Measurements from ENCODE around the gene WDR59.
A peak's percentile ranks its signal among the peaks of the same experiment; 100 is the strongest.

Gene WDR59, protein sequence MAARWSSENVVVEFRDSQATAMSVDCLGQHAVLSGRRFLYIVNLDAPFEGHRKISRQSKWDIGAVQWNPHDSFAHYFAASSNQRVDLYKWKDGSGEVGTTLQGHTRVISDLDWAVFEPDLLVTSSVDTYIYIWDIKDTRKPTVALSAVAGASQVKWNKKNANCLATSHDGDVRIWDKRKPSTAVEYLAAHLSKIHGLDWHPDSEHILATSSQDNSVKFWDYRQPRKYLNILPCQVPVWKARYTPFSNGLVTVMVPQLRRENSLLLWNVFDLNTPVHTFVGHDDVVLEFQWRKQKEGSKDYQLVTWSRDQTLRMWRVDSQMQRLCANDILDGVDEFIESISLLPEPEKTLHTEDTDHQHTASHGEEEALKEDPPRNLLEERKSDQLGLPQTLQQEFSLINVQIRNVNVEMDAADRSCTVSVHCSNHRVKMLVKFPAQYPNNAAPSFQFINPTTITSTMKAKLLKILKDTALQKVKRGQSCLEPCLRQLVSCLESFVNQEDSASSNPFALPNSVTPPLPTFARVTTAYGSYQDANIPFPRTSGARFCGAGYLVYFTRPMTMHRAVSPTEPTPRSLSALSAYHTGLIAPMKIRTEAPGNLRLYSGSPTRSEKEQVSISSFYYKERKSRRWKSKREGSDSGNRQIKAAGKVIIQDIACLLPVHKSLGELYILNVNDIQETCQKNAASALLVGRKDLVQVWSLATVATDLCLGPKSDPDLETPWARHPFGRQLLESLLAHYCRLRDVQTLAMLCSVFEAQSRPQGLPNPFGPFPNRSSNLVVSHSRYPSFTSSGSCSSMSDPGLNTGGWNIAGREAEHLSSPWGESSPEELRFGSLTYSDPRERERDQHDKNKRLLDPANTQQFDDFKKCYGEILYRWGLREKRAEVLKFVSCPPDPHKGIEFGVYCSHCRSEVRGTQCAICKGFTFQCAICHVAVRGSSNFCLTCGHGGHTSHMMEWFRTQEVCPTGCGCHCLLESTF

DNA sequence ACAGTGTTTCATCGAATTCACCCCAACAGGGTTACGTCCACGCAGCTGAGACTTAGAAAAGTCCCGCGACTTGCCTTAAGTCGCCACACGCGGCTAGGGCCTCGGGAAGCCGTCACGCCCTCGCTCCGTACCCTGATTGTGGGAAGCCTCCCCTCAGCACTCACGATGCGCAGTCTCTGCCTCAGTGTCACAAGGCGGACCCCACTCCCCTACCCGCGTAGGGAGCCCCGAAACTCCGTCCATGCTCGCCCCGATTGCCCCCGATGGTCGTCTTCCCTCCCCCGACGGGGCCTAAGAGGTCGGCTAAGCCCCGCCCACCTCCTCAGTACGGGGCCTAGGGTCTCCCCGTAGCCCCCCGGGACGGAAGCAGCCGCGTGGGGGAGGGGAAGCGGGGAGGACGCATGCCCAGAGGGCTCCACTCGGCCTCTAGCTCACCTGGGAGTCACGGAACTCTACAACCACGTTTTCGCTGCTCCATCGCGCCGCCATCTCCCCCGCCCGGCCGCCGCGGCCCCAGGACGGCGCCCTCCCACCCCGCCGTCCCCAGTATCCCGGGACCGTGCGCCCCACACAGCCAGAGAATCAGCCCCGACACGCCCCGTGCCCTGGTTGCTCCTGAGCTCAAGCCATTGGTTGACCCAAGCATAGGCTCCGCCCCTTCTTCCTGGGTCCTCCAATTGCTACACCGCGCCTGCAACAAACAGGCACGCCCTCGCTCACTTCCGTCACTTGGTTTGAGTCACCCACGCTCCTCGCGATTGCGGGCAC, at the start of gene WDR59:
Gene WDR59, minus strand, starts transcription at position 595 of the 768 bp plus-strand sequence. Its CDS starts 106 bp downstream, at position 489.
- Histone ChIP-seq H3K9me3 (ENCODE audit: control insufficient read depth, insufficient read depth, low read depth, low read length) (no peaks in the 10 kb centered on the region), H3K4me1 (ENCODE audit: control insufficient read depth, insufficient read depth, low read length) (0 out of 2 replicates have a peak, but pooled peaks cover 3% of the 10 kb centered on the region), H3K27ac (ENCODE audit: extremely low read depth, low read depth, low read length) (peak within 1 kb of the TSS; percentile 6; the same call in 1 of the 2 replicates), H3K36me3 (ENCODE audit: control insufficient read depth in 2 of 2, insufficient read depth in 1 of 2, low read length in 2 of 2) (no peaks in the 10 kb centered on the region; a peak in 1 of 3 replicates), H3K4me3 (ENCODE audit: low read depth, low read length) (peak within 1 kb of the TSS; percentile 98)
- POLR2A ChIA-PET: interaction anchor here (0.6 to 1.6 kb wide), 24 partner anchors 9 to 744 kb away, joined by 3 to 10 read pairs (median 4); partner anchors contain the start of genes ADAT1, KARS1, RFWD3 and TERF2IP
- CTCF ChIA-PET: interaction anchor here (0.6 to 2.3 kb wide), 3 partner anchors 13 to 127 kb away, joined by 3 to 15 read pairs (median 14); partner anchors contain the start of gene ZNRF1
- no peak for TF ChIP-seq ZNF621 (tag by site-specific recombination; IDR thresholded peaks at IDR 0.05)
- no peak for TF ChIP-seq ZFP3 (tag by site-specific recombination; IDR thresholded peaks at IDR 0.05; ENCODE audit: low read depth)
- peak; percentile 90 for TF ChIP-seq ZFHX2 (tag by site-specific recombination; conservative IDR thresholded peaks at IDR 0.05)
- TF ChIP-seq KLF8 (tag by site-specific recombination; IDR thresholded peaks at IDR 0.05): peak; percentile 79; the same call in 1 of the 2 replicates
- TF ChIP-seq ZNF76 (tag by site-specific recombination; IDR thresholded peaks at IDR 0.05; ENCODE audit: borderline replicate concordance, low read depth): no peak
- TF ChIP-seq ZBTB20 (tag by site-specific recombination; IDR thresholded peaks at IDR 0.05): peak; percentile 92
- no peak for TF ChIP-seq ZEB2 (tag by site-specific recombination; IDR thresholded peaks at IDR 0.05)
- no peak for TF ChIP-seq ZNF274 (IDR thresholded peaks at IDR 0.05; ENCODE audit: low read length)
- TF ChIP-seq ZNF274 (tag by site-specific recombination; IDR thresholded peaks at IDR 0.05; ENCODE audit: borderline replicate concordance): no peak
- no peak for TF ChIP-seq ZNF571 (tag by site-specific recombination; IDR thresholded peaks at IDR 0.05)
- TF ChIP-seq KLF16 (tag by site-specific recombination; IDR thresholded peaks at IDR 0.05): peak; percentile 83
- 0 out of 2 replicates have a peak, but pooled peaks have one; percentile 49 for TF ChIP-seq ZIC2 (tag by site-specific recombination; IDR thresholded peaks at IDR 0.05)
- TF ChIP-seq SCRT2 (tag by site-specific recombination; IDR thresholded peaks at IDR 0.05): peak; percentile 93
- TF ChIP-seq ZBTB8A (tag by site-specific recombination; IDR thresholded peaks at IDR 0.05): peak; percentile 93
- no peak for TF ChIP-seq ZNF837 (tag by site-specific recombination; IDR thresholded peaks at IDR 0.05)
- TF ChIP-seq GLIS1 (tag by site-specific recombination; IDR thresholded peaks at IDR 0.05): peak; percentile 65
- TF ChIP-seq ZNF48 (tag by site-specific recombination; IDR thresholded peaks at IDR 0.05): no peak
- TF ChIP-seq YY2 (tag by site-specific recombination; IDR thresholded peaks at IDR 0.05): peak; percentile 62
- TF ChIP-seq, protein P1, sequence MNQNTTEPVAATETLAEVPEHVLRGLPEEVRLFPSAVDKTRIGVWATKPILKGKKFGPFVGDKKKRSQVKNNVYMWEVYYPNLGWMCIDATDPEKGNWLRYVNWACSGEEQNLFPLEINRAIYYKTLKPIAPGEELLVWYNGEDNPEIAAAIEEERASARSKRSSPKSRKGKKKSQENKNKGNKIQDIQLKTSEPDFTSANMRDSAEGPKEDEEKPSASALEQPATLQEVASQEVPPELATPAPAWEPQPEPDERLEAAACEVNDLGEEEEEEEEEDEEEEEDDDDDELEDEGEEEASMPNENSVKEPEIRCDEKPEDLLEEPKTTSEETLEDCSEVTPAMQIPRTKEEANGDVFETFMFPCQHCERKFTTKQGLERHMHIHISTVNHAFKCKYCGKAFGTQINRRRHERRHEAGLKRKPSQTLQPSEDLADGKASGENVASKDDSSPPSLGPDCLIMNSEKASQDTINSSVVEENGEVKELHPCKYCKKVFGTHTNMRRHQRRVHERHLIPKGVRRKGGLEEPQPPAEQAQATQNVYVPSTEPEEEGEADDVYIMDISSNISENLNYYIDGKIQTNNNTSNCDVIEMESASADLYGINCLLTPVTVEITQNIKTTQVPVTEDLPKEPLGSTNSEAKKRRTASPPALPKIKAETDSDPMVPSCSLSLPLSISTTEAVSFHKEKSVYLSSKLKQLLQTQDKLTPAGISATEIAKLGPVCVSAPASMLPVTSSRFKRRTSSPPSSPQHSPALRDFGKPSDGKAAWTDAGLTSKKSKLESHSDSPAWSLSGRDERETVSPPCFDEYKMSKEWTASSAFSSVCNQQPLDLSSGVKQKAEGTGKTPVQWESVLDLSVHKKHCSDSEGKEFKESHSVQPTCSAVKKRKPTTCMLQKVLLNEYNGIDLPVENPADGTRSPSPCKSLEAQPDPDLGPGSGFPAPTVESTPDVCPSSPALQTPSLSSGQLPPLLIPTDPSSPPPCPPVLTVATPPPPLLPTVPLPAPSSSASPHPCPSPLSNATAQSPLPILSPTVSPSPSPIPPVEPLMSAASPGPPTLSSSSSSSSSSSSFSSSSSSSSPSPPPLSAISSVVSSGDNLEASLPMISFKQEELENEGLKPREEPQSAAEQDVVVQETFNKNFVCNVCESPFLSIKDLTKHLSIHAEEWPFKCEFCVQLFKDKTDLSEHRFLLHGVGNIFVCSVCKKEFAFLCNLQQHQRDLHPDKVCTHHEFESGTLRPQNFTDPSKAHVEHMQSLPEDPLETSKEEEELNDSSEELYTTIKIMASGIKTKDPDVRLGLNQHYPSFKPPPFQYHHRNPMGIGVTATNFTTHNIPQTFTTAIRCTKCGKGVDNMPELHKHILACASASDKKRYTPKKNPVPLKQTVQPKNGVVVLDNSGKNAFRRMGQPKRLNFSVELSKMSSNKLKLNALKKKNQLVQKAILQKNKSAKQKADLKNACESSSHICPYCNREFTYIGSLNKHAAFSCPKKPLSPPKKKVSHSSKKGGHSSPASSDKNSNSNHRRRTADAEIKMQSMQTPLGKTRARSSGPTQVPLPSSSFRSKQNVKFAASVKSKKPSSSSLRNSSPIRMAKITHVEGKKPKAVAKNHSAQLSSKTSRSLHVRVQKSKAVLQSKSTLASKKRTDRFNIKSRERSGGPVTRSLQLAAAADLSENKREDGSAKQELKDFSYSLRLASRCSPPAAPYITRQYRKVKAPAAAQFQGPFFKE (tag by site-specific recombination; IDR thresholded peaks at IDR 0.05; ENCODE audit: borderline replicate concordance): peak; percentile 91; the same call in 1 of the 2 replicates
- TF ChIP-seq, protein P2, sequence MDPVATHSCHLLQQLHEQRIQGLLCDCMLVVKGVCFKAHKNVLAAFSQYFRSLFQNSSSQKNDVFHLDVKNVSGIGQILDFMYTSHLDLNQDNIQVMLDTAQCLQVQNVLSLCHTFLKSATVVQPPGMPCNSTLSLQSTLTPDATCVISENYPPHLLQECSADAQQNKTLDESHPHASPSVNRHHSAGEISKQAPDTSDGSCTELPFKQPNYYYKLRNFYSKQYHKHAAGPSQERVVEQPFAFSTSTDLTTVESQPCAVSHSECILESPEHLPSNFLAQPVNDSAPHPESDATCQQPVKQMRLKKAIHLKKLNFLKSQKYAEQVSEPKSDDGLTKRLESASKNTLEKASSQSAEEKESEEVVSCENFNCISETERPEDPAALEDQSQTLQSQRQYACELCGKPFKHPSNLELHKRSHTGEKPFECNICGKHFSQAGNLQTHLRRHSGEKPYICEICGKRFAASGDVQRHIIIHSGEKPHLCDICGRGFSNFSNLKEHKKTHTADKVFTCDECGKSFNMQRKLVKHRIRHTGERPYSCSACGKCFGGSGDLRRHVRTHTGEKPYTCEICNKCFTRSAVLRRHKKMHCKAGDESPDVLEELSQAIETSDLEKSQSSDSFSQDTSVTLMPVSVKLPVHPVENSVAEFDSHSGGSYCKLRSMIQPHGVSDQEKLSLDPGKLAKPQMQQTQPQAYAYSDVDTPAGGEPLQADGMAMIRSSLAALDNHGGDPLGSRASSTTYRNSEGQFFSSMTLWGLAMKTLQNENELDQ (tag by site-specific recombination; IDR thresholded peaks at IDR 0.05; ENCODE audit: low read depth): no peak
- peak; percentile 36; the same call in 1 of the 2 replicates for TF ChIP-seq KLF7 (tag by site-specific recombination; IDR thresholded peaks at IDR 0.05; ENCODE audit: borderline replicate concordance)
- TF ChIP-seq, protein P3, sequence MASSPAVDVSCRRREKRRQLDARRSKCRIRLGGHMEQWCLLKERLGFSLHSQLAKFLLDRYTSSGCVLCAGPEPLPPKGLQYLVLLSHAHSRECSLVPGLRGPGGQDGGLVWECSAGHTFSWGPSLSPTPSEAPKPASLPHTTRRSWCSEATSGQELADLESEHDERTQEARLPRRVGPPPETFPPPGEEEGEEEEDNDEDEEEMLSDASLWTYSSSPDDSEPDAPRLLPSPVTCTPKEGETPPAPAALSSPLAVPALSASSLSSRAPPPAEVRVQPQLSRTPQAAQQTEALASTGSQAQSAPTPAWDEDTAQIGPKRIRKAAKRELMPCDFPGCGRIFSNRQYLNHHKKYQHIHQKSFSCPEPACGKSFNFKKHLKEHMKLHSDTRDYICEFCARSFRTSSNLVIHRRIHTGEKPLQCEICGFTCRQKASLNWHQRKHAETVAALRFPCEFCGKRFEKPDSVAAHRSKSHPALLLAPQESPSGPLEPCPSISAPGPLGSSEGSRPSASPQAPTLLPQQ (tag by site-specific recombination; IDR thresholded peaks at IDR 0.05): peak; percentile 69
- peak; percentile 89 for TF ChIP-seq ZNF335 (tag by site-specific recombination; conservative IDR thresholded peaks at IDR 0.05)

Measured in HEK293 (cell line).